Loucy (cell line): ENCODE results near the gene ERMAP.

Experiments
- H2AFZ ChIP-seq: fragments of 200-600 bp; sonication (generic); 2 replicates; pipeline ENCODE4 v1.6.0; 2016; ENCODE audit warnings: antibody characterized with exemption, mild to moderate bottlenecking, low read length, moderate library complexity
- H3F3A ChIP-seq: fragments of 200-600 bp; 2 replicates; pipeline ENCODE4 v1.6.0; 2016; ENCODE audit warnings: antibody characterized with exemption, low read depth, mild to moderate bottlenecking
- H3K27me3 ChIP-seq: fragments of 200-600 bp; sonication (generic); 2 replicates; pipeline ENCODE4 v1.6.1; 2014; ENCODE audit warnings: low read length, mild to moderate bottlenecking; ENCODE audit not compliant: insufficient read depth, poor library complexity, severe bottlenecking
- H3K36me3 ChIP-seq: fragments of 200-600 bp; sonication (generic); 2 replicates; pipeline ENCODE4 v1.6.1; 2016; ENCODE audit warnings: low read length; ENCODE audit not compliant: insufficient read depth
- H3K4me1 ChIP-seq: fragments of 200-600 bp; sonication (generic); 2 replicates; pipeline ENCODE4 v1.5.1; 2014; ENCODE audit warnings: low read length, mild to moderate bottlenecking; ENCODE audit not compliant: insufficient read depth, poor library complexity, severe bottlenecking
- H3K4me2 ChIP-seq: fragments of 200-600 bp; sonication (generic); 2 replicates; pipeline ENCODE4 v1.6.0; 2014; ENCODE audit warnings: antibody characterized with exemption, low read length, low read depth, mild to moderate bottlenecking; ENCODE audit not compliant: poor library complexity, severe bottlenecking
- H3K4me3 ChIP-seq: fragments of 200-600 bp; sonication (generic); 2 replicates; pipeline ENCODE4 v1.5.1; 2014; ENCODE audit warnings: low read length, mild to moderate bottlenecking, mixed read lengths; ENCODE audit not compliant: poor library complexity, severe bottlenecking
- H3K79me2 ChIP-seq: fragments of 200-600 bp; sonication (generic); 2 replicates; pipeline ENCODE4 v1.6.1; 2014; ENCODE audit warnings: low read length; ENCODE audit not compliant: insufficient read depth
- H3K9ac ChIP-seq: fragments of 200-600 bp; sonication (generic); 2 replicates; pipeline ENCODE4 v1.6.0; 2014; ENCODE audit warnings: mild to moderate bottlenecking, low read depth, low read length, moderate library complexity; ENCODE audit not compliant: poor library complexity, severe bottlenecking
- H3K9me2 ChIP-seq: fragments of 200-600 bp; sonication (generic); replicated peaks from 2 replicates; pipeline ENCODE4 v1.6.1; 2016; ENCODE audit warnings: low read depth, low read length, mixed read lengths
- H3K9me3 ChIP-seq: fragments of 200-600 bp; sonication (generic); 2 replicates; pipeline ENCODE4 v1.6.1; 2014; ENCODE audit warnings: mild to moderate bottlenecking, antibody characterized with exemption, low read length, low read depth; ENCODE audit not compliant: insufficient read depth
- H4K20me1 ChIP-seq: fragments of 200-600 bp; sonication (generic); 2 replicates; pipeline ENCODE4 v1.6.0; 2014; ENCODE audit warnings: antibody characterized with exemption, low read length, mild to moderate bottlenecking; ENCODE audit not compliant: insufficient read depth, poor library complexity, severe bottlenecking
- CTCF ChIP-seq: fragments of 200-600 bp; sonication (generic); conservative IDR thresholded peaks from 2 replicates; pipeline ENCODE4 v1.5.1; 2014; ENCODE audit warnings: mild to moderate bottlenecking, antibody characterized with exemption, low read length
- EZH2phosphoT487 ChIP-seq: fragments of 200-600 bp; IDR thresholded peaks from 2 replicates; pipeline ENCODE4 v1.6.1; 2018; ENCODE audit warnings: antibody characterized with exemption, mild to moderate bottlenecking, moderate library complexity, borderline replicate concordance

ERMAP gene

GRCh38 chr1:42816585-42817439 is at the start of gene ERMAP, which contains the start of gene SVBP:
TSS of gene ERMAP (plus strand) at chr1:42817122. CDS start at chr1:42830449, 13,327 bp downstream.
TSS of gene SVBP (minus strand) at chr1:42817397. CDS start at chr1:42816544, 853 bp downstream.
- peak within 1 kb of the TSS; percentile 94 for H2AFZ ChIP-seq
- H3F3A ChIP-seq = no peaks in the 10 kb centered on the region; the same call in 1 of the 2 replicates
- H3K36me3 ChIP-seq = no peaks in the 10 kb centered on the region
- H3K4me2 ChIP-seq = peak within 1 kb of the TSS; percentile 93
- H3K9me2 ChIP-seq = no peaks in the 10 kb centered on the region
- peaks cover 9% of the 10 kb centered on the region for H3K79me2 ChIP-seq
- no peak for TF ChIP-seq EZH2phosphoT487
- no peak for TF ChIP-seq CTCF
- no peaks in the 10 kb centered on the region for H3K27me3 ChIP-seq
- H3K9ac ChIP-seq = peak within 1 kb of the TSS; percentile 85
- no peaks in the 10 kb centered on the region for H3K9me3 ChIP-seq
- H3K4me3 ChIP-seq = peak within 1 kb of the TSS; percentile 94
- no peaks in the 10 kb centered on the region for H4K20me1 ChIP-seq
- peaks cover 24% of the 10 kb centered on the region for H3K4me1 ChIP-seq

GRCh38 chr1:42767510-42768000 is 49.4 kb upstream of the ERMAP start:
- Histone ChIP-seq H3K4me3 (peak overlapping the region; percentile 83), H3K79me2 (peaks cover 80% of the 10 kb centered on the region), H3K4me1 (peaks cover 52% of the 10 kb centered on the region), H3K9me2 (no peaks in the 10 kb centered on the region), H3K36me3 (no peaks in the 10 kb centered on the region), H3K4me2 (peak overlapping the region; percentile 84), H2AFZ (peak overlapping the region; percentile 89), H3K27me3 (no peaks in the 10 kb centered on the region), H3K9me3 (no peaks in the 10 kb centered on the region), H3K9ac (peak overlapping the region; percentile 80), H3F3A (no peaks in the 10 kb centered on the region), H4K20me1 (peaks cover 18% of the 10 kb centered on the region)
- TF ChIP-seq EZH2phosphoT487 (no peak), CTCF (no peak)

GRCh38 chr1:42768172-42768571 is 48.8 kb upstream of the ERMAP start:
- Histone ChIP-seq H2AFZ (no peak overlapping the region), H3K4me2 (peak overlapping the region; percentile 84), H3K36me3 (no peaks in the 10 kb centered on the region), H3K79me2 (peaks cover 85% of the 10 kb centered on the region), H3K9me3 (no peaks in the 10 kb centered on the region), H3K9me2 (no peaks in the 10 kb centered on the region), H4K20me1 (peaks cover 18% of the 10 kb centered on the region), H3K27me3 (no peaks in the 10 kb centered on the region), H3K9ac (peak overlapping the region; percentile 80), H3F3A (no peaks in the 10 kb centered on the region), H3K4me3 (peak overlapping the region; percentile 83), H3K4me1 (peaks cover 46% of the 10 kb centered on the region)
- TF ChIP-seq CTCF (no peak), EZH2phosphoT487 (no peak)
